ENCODE results near the gene CBLN3.
"Not testable (repeated sequence)": the region's sequence is repeated elsewhere in the genome, so short reads cannot be mapped to it uniquely, and the experiment has no call there.

CBLN3 gene

GRCh38 chr14:24395609-24396582 lies 33.6 kb downstream of the CBLN3 start:
- no peak overlapping the region for H3K4me3 Mint-ChIP-seq
- H3K4me1 Mint-ChIP-seq: peaks cover 9 to 10% of the 10 kb centered on the region in 2 donors
- peak; percentile 59 to 70 for ATAC-seq (replicated peaks)
- peaks cover 21 to 30% of the 10 kb centered on the region in 2 donors for H3K27me3 Mint-ChIP-seq
- H3K27ac Mint-ChIP-seq: no peak overlapping the region
- no peak for DNase-seq
- H3K9me3 Mint-ChIP-seq: no peaks in the 10 kb centered on the region
- no peaks in the 10 kb centered on the region for H3K36me3 Mint-ChIP-seq

DNA sequence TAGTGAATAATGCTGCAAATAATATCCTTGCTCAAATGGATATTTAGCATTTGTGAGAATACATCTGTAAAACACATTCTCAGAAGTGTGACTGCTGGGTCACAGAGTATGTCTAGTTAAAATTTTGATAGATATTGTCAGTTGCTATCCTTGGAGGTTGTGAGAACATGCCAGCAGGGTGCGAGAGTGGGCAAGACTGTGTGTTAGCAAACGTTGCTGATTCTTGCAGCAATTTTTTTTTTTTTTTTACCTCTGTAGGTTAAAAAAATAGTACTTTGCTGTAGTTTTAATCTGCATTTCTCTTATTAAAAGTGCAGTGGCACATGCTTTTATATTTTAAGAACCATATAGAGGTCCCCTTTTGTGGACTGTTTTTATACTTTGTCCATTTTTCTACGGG lies 35.2 kb downstream of the CBLN3 start:
- peaks cover 10 to 17% of the 10 kb centered on the region in 2 donors for H3K27me3 Mint-ChIP-seq
- ATAC-seq (replicated peaks): no peak

GRCh38 chr14:24392325-24393091 lies 37.0 kb downstream of the CBLN3 start:
- Mint-ChIP-seq H3K36me3 (no peaks in the 10 kb centered on the region), H3K27ac (no peak overlapping the region), H3K4me1 (peaks cover 0 to 6% of the 10 kb centered on the region in 2 donors), H3K9me3 (no peaks in the 10 kb centered on the region), H3K4me3 (no peak overlapping the region), H3K27me3 (peaks cover 10 to 15% of the 10 kb centered on the region in 2 donors)
- ATAC-seq (replicated peaks) (no peak), DNase-seq (no peak)

More for the DNA sequence above, 35.2 kb downstream of the CBLN3 start:
- no peak overlapping the region for H3K4me3 Mint-ChIP-seq
- DNase-seq: no peak
- H3K36me3 Mint-ChIP-seq: no peaks in the 10 kb centered on the region
- no peak overlapping the region for H3K27ac Mint-ChIP-seq
- H3K9me3 Mint-ChIP-seq: no peaks in the 10 kb centered on the region
- peaks cover 3 to 6% of the 10 kb centered on the region in 2 donors for H3K4me1 Mint-ChIP-seq

- Mint-ChIP-seq H3K36me3 (no peaks in the 10 kb centered on the region), H3K27me3 (peaks cover 10 to 24% of the 10 kb centered on the region in 2 donors), H3K27ac (no peak overlapping the region), H3K9me3 (no peaks in the 10 kb centered on the region), H3K4me1 (peaks cover 0 to 6% of the 10 kb centered on the region in 2 donors), H3K4me3 (no peak overlapping the region)
- ATAC-seq (replicated peaks) (no peak), DNase-seq (no peak)
These were observed 38.6 kb downstream of the CBLN3 start for GRCh38 chr14:24390701-24391468.

GRCh38 chr14:24389226-24389848 lies 40.1 kb downstream of the CBLN3 start:
- peaks cover 10 to 24% of the 10 kb centered on the region in 2 donors for H3K27me3 Mint-ChIP-seq
- ATAC-seq (replicated peaks): no peak
- no peaks in the 10 kb centered on the region for H3K9me3 Mint-ChIP-seq
- H3K4me3 Mint-ChIP-seq: no peak overlapping the region
- peaks cover 0 to 1% of the 10 kb centered on the region in 2 donors for H3K4me1 Mint-ChIP-seq
- no peaks in the 10 kb centered on the region for H3K36me3 Mint-ChIP-seq
- no peak for DNase-seq
- no peak overlapping the region for H3K27ac Mint-ChIP-seq

- Mint-ChIP-seq H3K36me3 (no peaks in the 10 kb centered on the region), H3K9me3 (no peaks in the 10 kb centered on the region), H3K27ac (no peak overlapping the region), H3K4me1 (peaks cover 0 to 1% of the 10 kb centered on the region in 2 donors), H3K4me3 (no peak overlapping the region), H3K27me3 (peaks cover 14 to 24% of the 10 kb centered on the region in 2 donors)
- no peak for DNase-seq
- no peak for ATAC-seq (replicated peaks)
These were observed 40.8 kb downstream of the CBLN3 start for GRCh38 chr14:24388474-24389179.

- H3K4me3 Mint-ChIP-seq; H3K9me3 Mint-ChIP-seq; DNase-seq; H3K4me1 Mint-ChIP-seq; ATAC-seq (replicated peaks); H3K36me3 Mint-ChIP-seq; H3K27ac Mint-ChIP-seq: not testable (repeated sequence)
- peaks cover 14 to 19% of the 10 kb centered on the region in 2 donors for H3K27me3 Mint-ChIP-seq
These were observed 41.9 kb downstream of the CBLN3 start for GRCh38 chr14:24387579-24387978.

DNA sequence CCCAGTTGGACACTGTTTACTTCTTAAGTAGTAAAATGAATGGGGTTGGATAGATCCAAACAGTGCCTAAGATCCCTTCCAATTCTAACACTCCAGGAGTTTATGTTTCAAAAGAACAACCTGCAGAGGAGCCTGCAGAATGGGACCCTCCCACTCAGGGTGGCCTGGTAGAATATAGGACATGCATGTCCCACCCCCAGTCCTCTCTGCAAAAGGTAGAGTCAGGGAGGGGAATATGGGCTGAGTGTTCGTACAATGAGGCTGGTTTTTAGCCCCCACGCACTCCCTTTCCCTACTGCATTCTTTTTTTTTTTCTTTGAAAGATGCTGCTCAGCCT lies 42.5 kb downstream of the CBLN3 start:
- DNase-seq: no peak
- ATAC-seq (replicated peaks): no peak
- H3K9me3 Mint-ChIP-seq: no peaks in the 10 kb centered on the region
- peaks cover 11 to 14% of the 10 kb centered on the region in 2 donors for H3K27me3 Mint-ChIP-seq
- H3K4me3 Mint-ChIP-seq: no peak overlapping the region
- H3K36me3 Mint-ChIP-seq: no peaks in the 10 kb centered on the region
- no peak overlapping the region for H3K27ac Mint-ChIP-seq
- peaks cover 0 to 1% of the 10 kb centered on the region in 2 donors for H3K4me1 Mint-ChIP-seq

DNA sequence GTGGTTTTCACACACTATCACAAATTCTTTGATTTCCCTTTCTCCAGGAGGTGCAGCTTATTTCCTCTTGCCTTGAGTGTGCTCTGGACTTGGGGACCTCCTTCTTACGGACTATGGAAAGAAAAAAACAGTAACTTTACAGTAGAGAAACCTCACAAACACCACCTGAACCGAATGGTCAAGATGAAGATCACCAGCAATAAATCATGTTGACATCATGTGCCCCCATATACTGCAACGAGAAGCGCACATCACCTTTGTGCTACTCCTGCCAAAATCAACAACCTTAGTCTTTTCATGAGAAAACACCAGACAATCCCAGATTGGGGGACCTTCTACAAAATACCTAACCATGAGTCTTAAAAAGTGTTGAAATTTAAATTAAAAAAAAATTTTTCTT lies 43.9 kb downstream of the CBLN3 start:
- Mint-ChIP-seq H3K4me3 (no peak overlapping the region), H3K27ac (no peak overlapping the region), H3K27me3 (peaks cover 4 to 8% of the 10 kb centered on the region in 2 donors), H3K4me1 (no peaks in the 10 kb centered on the region), H3K9me3 (no peaks in the 10 kb centered on the region), H3K36me3 (no peaks in the 10 kb centered on the region)
- ATAC-seq (replicated peaks): no peak
- no peak for DNase-seq

DNA sequence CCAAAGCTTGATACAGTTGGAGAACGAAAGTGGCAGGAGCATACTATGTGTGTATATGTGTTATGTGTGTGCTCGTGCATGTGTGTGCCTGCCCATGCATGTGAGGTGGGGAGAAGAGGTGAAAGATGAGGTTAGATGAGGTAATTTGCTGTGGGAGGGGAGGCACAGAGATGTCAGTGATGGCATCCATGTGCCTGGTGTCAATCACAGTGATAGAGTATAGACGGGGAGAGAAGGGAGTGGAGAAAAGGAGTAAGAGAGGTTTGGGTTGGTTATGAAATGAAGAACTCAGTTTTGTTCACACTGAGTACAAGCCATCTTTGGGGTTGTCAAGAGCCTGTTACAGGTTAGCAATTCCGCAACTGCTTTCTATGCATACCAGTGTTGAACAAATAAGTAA lies 45.3 kb downstream of the CBLN3 start:
- H3K4me3 Mint-ChIP-seq: no peak overlapping the region
- no peaks in the 10 kb centered on the region for H3K36me3 Mint-ChIP-seq
- no peak overlapping the region for H3K27ac Mint-ChIP-seq
- no peaks in the 10 kb centered on the region for H3K9me3 Mint-ChIP-seq
- H3K4me1 Mint-ChIP-seq: no peaks in the 10 kb centered on the region
- ATAC-seq (replicated peaks) (no peak), DNase-seq (no peak)
- peaks cover 4 to 8% of the 10 kb centered on the region in 2 donors for H3K27me3 Mint-ChIP-seq

DNA sequence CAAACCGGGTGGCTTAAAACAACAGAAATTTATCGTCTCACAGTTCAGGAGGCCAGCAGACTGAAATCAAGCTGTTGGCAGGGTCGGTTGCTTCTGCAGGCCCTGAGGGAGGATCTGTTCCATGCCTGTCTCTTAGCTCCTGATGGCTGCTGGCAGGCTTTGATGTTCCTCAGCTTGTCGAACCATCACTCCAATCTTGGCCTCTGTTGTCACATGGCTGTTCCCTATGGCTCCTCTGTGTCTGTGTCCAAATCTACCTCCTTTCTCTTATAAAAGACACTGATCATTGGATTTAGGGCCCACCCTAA lies 47.5 kb downstream of the CBLN3 start:
- no peaks in the 10 kb centered on the region for H3K9me3 Mint-ChIP-seq
- peaks cover 0 to 1% of the 10 kb centered on the region in 2 donors for H3K4me1 Mint-ChIP-seq
- no peaks in the 10 kb centered on the region for H3K36me3 Mint-ChIP-seq
- no peak overlapping the region for H3K4me3 Mint-ChIP-seq
- ATAC-seq (replicated peaks) (no peak), DNase-seq (no peak)
- no peak overlapping the region for H3K27ac Mint-ChIP-seq
- peaks cover 4 to 8% of the 10 kb centered on the region in 2 donors for H3K27me3 Mint-ChIP-seq

GRCh38 chr14:24381363-24382063 lies 48.0 kb downstream of the CBLN3 start:
- no peaks in the 10 kb centered on the region for H3K9me3 Mint-ChIP-seq
- H3K4me3 Mint-ChIP-seq: no peak overlapping the region
- H3K27ac Mint-ChIP-seq: no peak overlapping the region
- DNase-seq (no peak), ATAC-seq (replicated peaks) (peak; percentile 44 to 65)
- H3K4me1 Mint-ChIP-seq: peaks cover 0 to 1% of the 10 kb centered on the region in 2 donors
- no peaks in the 10 kb centered on the region for H3K36me3 Mint-ChIP-seq
- peaks cover 3 to 4% of the 10 kb centered on the region in 2 donors for H3K27me3 Mint-ChIP-seq

All from stimulated activated naive B cell treated with anti-CD40 and anti-IgM and Interleukin-4, amounts not matched to agents 10 μg/mL and 1 μg/mL and 100 μg/mL, for 72 hours (primary cell).